ENCODE measurements around the gene GATC. TPM values are rescaled to one million over a fixed set of nuclear protein-coding genes. Genes with fewer than 3 reads are reported as not detected.

The GATC gene
- total RNA-seq, 1 donor from 2014 or later: 18.8 TPM

- no peak overlapping the region for H3K4me3 Mint-ChIP-seq (ENCODE audit: unreplicated experiment)
- H3K27me3 Mint-ChIP-seq (ENCODE audit: low read depth): no peaks in the 10 kb centered on the region
- peaks cover 17% of the 10 kb centered on the region for H3K36me3 Mint-ChIP-seq (ENCODE audit: low read depth)
- TF ChIP-seq, protein P1, sequence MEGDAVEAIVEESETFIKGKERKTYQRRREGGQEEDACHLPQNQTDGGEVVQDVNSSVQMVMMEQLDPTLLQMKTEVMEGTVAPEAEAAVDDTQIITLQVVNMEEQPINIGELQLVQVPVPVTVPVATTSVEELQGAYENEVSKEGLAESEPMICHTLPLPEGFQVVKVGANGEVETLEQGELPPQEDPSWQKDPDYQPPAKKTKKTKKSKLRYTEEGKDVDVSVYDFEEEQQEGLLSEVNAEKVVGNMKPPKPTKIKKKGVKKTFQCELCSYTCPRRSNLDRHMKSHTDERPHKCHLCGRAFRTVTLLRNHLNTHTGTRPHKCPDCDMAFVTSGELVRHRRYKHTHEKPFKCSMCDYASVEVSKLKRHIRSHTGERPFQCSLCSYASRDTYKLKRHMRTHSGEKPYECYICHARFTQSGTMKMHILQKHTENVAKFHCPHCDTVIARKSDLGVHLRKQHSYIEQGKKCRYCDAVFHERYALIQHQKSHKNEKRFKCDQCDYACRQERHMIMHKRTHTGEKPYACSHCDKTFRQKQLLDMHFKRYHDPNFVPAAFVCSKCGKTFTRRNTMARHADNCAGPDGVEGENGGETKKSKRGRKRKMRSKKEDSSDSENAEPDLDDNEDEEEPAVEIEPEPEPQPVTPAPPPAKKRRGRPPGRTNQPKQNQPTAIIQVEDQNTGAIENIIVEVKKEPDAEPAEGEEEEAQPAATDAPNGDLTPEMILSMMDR (IDR thresholded peaks at IDR 0.05): no peak
- no peaks in the 10 kb centered on the region for H3K4me1 Mint-ChIP-seq (ENCODE audit: low read depth)
- H3K27ac Mint-ChIP-seq (ENCODE audit: unreplicated experiment): no peak overlapping the region
- H3K9me3 Mint-ChIP-seq (ENCODE audit: low read depth): no peaks in the 10 kb centered on the region
- DNase-seq (ENCODE audit: low spot score): no peak
These were observed 62.3 kb downstream of the GATC start for GRCh38 chr12:120508537-120508936.

Other genes starting within 250 kb of the GATC start
- gene RPLP0, start 245.3 kb upstream of the GATC start, total RNA-seq: 1,691 to 2,186 TPM (median 1,706 TPM) in 3 replicates
- 68.1 to 79.5 TPM (median 70.5 TPM) in 3 replicates for gene PXN, start 180.7 kb upstream of the GATC start, total RNA-seq
- 4,282 to 4,899 TPM (median 4,793 TPM) in 3 replicates for gene RNU4-2, start 154.5 kb upstream of the GATC start, total RNA-seq
- gene RNU4-1, start 153.2 kb upstream of the GATC start, total RNA-seq: 1,613 to 1,880 TPM (median 1,738 TPM) in 3 replicates
- 2.2 to 2.4 TPM (median 2.2 TPM) in 3 replicates for gene SIRT4, start 144.1 kb upstream of the GATC start, total RNA-seq
- 0.42 to 1.1 TPM in 2 of 3 replicates, not detected in the other for gene PLA2G1B, start 118.7 kb upstream of the GATC start, total RNA-seq
- gene MSI1, start 77.3 kb upstream of the GATC start, total RNA-seq: 2.5 to 2.8 TPM (median 2.6 TPM) in 3 replicates
- gene COX6A1, start 8.3 kb upstream of the GATC start, total RNA-seq: 299 to 302 TPM (median 300 TPM) in 3 replicates
- 26.3 to 32.3 TPM (median 27.1 TPM) in 3 replicates for gene TRIAP1, start 60 bp upstream of the GATC start, total RNA-seq
- 108 to 150 TPM (median 113 TPM) in 3 replicates for gene SRSF9, start 23.3 kb downstream of the GATC start, total RNA-seq
- gene DYNLL1, start 49.7 kb downstream of the GATC start, total RNA-seq: 317 to 550 TPM (median 322 TPM) in 3 replicates
- gene COQ5, start 82.7 kb downstream of the GATC start, total RNA-seq: 16.2 to 22.9 TPM (median 19.8 TPM) in 3 replicates
- 136 to 138 TPM (median 136 TPM) in 3 replicates for gene RNF10, start 87.9 kb downstream of the GATC start, total RNA-seq
- 25.1 to 59.8 TPM (median 27.8 TPM) in 3 replicates for gene POP5, start 135.0 kb downstream of the GATC start, total RNA-seq
- gene CABP1, start 194.2 kb downstream of the GATC start, total RNA-seq: not detected in 3 replicates
- 143 to 204 TPM (median 144 TPM) in 3 replicates for gene MLEC, start 240.7 kb downstream of the GATC start, total RNA-seq

Data from chondrocyte (in vitro differentiated cells).